ENCODE measurements around the gene CENPVL1.
"Not testable (repeated sequence)": the region's sequence is repeated elsewhere in the genome, so short reads cannot be mapped to it uniquely, and the experiment has no call there.

Gene CENPVL1

GRCh38 chrX:51710277-51711164 lies at the start of gene CENPVL1:
Gene CENPVL1 (plus strand): TSS chrX:51710512. CDS start chrX:51710512, 0 bp downstream.
- not testable (repeated sequence) for H3K4me3 ChIP-seq (ENCODE audit: low read depth, low read length)

GRCh38 chrX:51665981-51666380 lies 44.3 kb upstream of the CENPVL1 start:
- TF ChIP-seq CTCF (IDR thresholded peaks at IDR 0.05; ENCODE audit: low read depth, low read length) = no peak
- H3K4me3 ChIP-seq (ENCODE audit: low read depth, low read length) = no peak overlapping the region

- not testable (repeated sequence) for H3K4me3 ChIP-seq (ENCODE audit: low read depth, low read length)
Measured at GRCh38 chrX:51679689-51680433, 30.5 kb upstream of the CENPVL1 start.

GRCh38 chrX:51681808-51682719 lies 28.2 kb upstream of the CENPVL1 start:
- H3K4me3 ChIP-seq (ENCODE audit: low read depth, low read length) = not testable (repeated sequence)

- H3K4me3 ChIP-seq (ENCODE audit: low read depth, low read length) = not testable (repeated sequence)
Measured at GRCh38 chrX:51682720-51683062, 27.6 kb upstream of the CENPVL1 start, which contains the start of gene CENPVL2. Gene CENPVL2 (minus strand): TSS chrX:51682831. CDS start chrX:51682831, 0 bp downstream.

- no peak for TF ChIP-seq CTCF (IDR thresholded peaks at IDR 0.05; ENCODE audit: low read depth, low read length)
- no peak overlapping the region for H3K4me3 ChIP-seq (ENCODE audit: low read depth, low read length)
Measured at GRCh38 chrX:51694254-51694653, 16.1 kb upstream of the CENPVL1 start.

GRCh38 chrX:51697397-51697796 lies 12.9 kb upstream of the CENPVL1 start:
- TF ChIP-seq CTCF (IDR thresholded peaks at IDR 0.05; ENCODE audit: low read depth, low read length) = no peak

GRCh38 chrX:51712943-51713647 lies 2.8 kb downstream of the CENPVL1 start:
- not testable (repeated sequence) for H3K4me3 ChIP-seq (ENCODE audit: low read depth, low read length)

More at GRCh38 chrX:51697397-51697796, 12.9 kb upstream of the CENPVL1 start:
- no peak overlapping the region for H3K4me3 ChIP-seq (ENCODE audit: low read depth, low read length)

GRCh38 chrX:51728202-51728601 lies 17.9 kb downstream of the CENPVL1 start:
- no peak overlapping the region for H3K4me3 ChIP-seq (ENCODE audit: low read depth, low read length)

More at GRCh38 chrX:51728202-51728601, 17.9 kb downstream of the CENPVL1 start:
- TF ChIP-seq CTCF (IDR thresholded peaks at IDR 0.05; ENCODE audit: low read depth, low read length) = no peak

Data from WI38 (cell line).